ENCODE data around the gene TTPAL.
A peak's percentile ranks its signal among the peaks of the same experiment; 100 is the strongest.

TTPAL gene, protein sequence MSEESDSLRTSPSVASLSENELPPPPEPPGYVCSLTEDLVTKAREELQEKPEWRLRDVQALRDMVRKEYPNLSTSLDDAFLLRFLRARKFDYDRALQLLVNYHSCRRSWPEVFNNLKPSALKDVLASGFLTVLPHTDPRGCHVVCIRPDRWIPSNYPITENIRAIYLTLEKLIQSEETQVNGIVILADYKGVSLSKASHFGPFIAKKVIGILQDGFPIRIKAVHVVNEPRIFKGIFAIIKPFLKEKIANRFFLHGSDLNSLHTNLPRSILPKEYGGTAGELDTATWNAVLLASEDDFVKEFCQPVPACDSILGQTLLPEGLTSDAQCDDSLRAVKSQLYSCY

DNA sequence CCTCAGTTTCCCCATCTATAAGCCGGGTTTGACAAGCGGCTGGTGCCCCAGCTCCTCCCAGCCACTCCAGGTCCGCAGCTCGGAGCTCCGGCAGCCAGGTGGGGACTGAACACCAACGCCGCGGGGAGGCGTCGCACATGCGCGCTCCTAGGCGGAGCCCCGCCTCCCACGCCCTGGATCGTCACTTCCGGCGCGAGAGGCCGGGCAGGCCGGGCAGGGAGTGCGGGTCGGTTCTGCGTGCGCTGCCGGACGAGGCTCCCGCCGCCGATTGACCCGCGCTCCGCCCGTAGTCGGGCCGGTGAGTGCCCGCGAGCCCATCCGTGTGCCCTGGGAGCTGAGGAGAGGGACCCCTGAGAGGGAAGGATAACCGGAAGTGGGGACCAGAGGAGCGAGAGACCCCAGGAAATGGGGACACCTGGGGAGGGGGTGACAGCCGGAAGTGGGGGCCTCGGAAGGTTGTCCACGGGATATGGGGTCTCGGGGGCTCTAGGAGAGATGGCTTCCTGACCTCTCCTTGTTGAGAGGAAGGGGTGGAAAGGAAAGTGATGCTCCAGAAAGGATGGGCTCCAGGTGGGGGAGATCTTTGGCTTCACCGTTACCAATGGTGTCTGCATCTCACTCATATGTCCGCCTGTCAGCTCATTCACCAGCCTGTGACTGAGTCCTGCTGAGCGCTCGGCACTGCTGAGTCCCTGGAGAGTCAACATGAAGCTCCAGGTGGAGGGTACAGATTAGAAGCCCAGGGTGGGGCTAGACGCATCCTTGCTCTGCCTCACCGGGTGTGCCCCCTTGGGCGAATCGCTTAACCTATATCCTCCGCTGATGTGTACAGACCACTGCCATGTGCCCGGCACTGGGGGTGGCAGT is at the start of gene TTPAL:
TSS of gene TTPAL (plus strand) at position 181 of the 867 bp plus-strand sequence. CDS start 4,126 bp downstream, outside the sequence.
- H3K9me3 Mint-ChIP-seq, result no peaks in the 10 kb centered on the region
- peak within 1 kb of the TSS; percentile 98 for H3K4me3 Mint-ChIP-seq
- intact Hi-C loops (cut with micrococcal nuclease), result loop anchor here (1.0 to 5.0 kb wide), 2 partner anchors 46 to 264 kb away; partner anchors contain the start of genes OSER1 and SERINC3
- peak within 1 kb of the TSS; percentile 94 for H3K27ac Mint-ChIP-seq
- peaks cover 18% of the 10 kb centered on the region for H3K36me3 Mint-ChIP-seq (ENCODE audit: low read depth)
- peaks cover 24% of the 10 kb centered on the region for H3K4me1 Mint-ChIP-seq (ENCODE audit: low read depth)
- peaks cover 6% of the 10 kb centered on the region for H3K27me3 Mint-ChIP-seq

DNA sequence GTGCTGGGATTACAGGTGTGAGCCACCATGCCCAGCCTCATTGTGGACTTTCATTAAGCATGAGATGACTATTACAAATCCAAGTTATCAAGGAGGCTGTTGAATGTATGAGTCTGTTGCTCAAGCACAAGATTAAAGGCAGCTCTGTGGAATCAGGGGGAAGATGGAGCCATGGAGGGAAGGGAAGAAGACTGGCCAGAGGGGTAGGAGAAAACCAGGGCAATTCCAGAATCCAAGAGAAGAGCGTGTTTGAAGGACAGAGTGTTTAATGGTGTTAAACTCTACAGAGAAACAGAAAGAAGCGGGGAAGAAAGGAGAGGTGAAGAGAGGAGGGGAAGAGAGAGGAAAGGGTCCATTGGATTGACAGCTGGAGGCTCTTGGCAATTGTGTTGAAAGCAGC is 49.8 kb upstream of the TTPAL start:
- Mint-ChIP-seq H3K9me3 (no peaks in the 10 kb centered on the region), H3K27me3 (peaks cover 4% of the 10 kb centered on the region), H3K36me3 (ENCODE audit: low read depth) (no peaks in the 10 kb centered on the region), H3K4me1 (ENCODE audit: low read depth) (peaks cover 6% of the 10 kb centered on the region), H3K27ac (no peak overlapping the region), H3K4me3 (no peak overlapping the region)
- intact Hi-C loops (cut with micrococcal nuclease), result no loop called here

DNA sequence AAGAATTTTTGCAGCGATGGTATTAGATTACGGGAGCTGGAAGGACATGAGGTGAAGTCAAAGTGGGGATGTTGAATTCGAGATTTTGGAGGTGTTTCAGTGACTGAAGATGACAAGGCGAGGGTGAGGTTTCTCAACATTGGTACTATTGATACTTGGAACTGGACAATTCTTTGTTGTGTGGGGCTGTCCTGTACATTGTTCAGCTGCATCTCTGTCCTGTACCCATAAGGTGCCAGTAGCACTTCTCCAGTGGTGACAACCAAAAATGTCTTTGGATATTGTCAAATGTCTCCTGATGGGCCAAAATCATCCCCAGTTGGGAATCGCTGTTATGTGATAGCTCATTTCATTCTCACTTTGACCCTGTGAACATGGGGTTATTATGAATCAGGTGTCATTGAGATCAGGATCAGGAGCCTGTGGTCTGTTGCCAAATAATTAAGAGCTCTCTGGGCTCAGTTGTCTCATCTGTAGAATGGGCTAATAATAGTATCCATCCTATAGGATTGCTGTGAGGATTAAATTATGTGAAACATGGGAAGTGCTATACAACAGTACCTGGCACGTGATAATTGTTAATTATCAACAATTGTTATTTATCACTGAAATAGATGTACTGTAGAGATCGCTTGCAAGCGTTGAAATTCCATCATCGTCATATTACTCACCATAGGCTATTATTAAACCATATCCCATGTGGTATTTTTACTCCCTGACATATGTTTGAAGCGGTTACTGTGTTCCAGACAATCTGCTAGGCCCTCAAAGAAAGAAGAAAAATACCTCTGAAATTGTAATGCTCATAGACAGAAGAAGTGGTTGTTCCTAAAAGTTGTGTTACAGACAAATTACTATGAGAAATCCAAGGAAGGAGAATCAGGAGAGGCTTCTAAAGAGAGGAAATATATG is 48.5 kb upstream of the TTPAL start:
- no peak overlapping the region for H3K27ac Mint-ChIP-seq
- no peaks in the 10 kb centered on the region for H3K36me3 Mint-ChIP-seq (ENCODE audit: low read depth)
- peaks cover 3% of the 10 kb centered on the region for H3K4me1 Mint-ChIP-seq (ENCODE audit: low read depth)
- peaks cover 2% of the 10 kb centered on the region for H3K27me3 Mint-ChIP-seq
- intact Hi-C loops (cut with micrococcal nuclease), result no loop called here
- no peaks in the 10 kb centered on the region for H3K9me3 Mint-ChIP-seq
- no peak overlapping the region for H3K4me3 Mint-ChIP-seq

DNA sequence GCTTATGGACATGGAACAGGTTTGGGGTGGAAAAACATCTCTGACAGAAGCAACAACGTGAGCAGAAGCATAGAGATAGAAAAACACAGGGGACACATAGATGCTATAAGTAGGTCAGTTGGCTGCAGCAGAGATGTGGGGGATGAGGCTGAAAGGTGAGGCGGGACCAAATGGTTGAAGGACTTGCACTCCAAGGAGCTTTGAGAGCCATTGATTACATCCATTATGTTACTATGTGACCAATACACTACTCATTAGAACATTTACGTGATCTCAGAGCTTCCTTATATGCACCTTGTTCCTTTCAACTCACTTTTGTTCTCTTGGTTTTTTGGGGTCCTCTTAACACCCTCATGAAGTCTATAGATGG is 47.9 kb upstream of the TTPAL start:
- Mint-ChIP-seq H3K9me3 (no peaks in the 10 kb centered on the region), H3K27me3 (peaks cover 3% of the 10 kb centered on the region), H3K27ac (no peak overlapping the region), H3K36me3 (ENCODE audit: low read depth) (no peaks in the 10 kb centered on the region), H3K4me1 (ENCODE audit: low read depth) (no peaks in the 10 kb centered on the region), H3K4me3 (no peak overlapping the region)
- intact Hi-C loops (cut with micrococcal nuclease), result no loop called here

DNA sequence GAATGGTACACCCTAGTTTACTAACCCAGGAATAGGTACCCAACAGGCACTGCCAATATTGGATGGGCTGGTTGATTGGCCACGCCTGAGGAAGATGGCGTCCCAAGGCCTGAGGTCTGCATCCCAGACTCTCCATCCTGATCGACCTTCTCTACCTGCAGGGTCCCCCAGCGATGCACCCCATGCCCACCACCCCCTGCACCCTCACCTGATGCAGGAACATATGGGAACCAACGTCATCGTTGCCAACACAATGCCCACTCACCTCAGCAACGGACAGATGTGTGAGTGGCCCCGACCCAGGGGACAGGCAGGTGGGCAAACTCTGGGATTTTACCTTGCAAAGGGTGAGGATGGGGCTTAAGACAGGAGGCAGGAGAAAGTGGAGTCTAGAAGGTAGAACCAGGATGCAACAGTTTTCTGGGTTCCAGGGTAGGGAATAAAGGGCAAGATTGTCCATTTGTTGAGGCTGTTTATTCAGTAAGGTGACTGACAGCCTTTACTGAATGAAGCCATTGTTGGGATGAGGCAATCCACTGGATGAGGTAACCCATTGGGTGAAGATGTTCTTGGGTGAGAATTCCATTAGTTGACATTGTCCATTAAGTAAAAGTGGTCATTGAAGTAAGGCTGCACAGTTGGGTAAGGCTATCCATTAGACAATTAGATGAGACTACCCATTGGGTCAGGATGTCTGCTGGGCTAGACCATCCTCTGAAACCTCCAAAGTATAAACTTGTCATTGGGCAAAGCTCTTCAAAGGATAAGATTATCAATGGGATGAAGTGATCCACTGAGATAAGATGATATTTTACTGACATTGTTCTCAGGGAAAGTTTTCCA is 47.3 kb upstream of the TTPAL start:
- peaks cover 6% of the 10 kb centered on the region for H3K27me3 Mint-ChIP-seq
- H3K9me3 Mint-ChIP-seq, result no peaks in the 10 kb centered on the region
- H3K36me3 Mint-ChIP-seq (ENCODE audit: low read depth), result no peaks in the 10 kb centered on the region
- H3K4me3 Mint-ChIP-seq, result no peak overlapping the region
- intact Hi-C loops (cut with micrococcal nuclease), result no loop called here
- H3K4me1 Mint-ChIP-seq (ENCODE audit: low read depth), result no peaks in the 10 kb centered on the region
- no peak overlapping the region for H3K27ac Mint-ChIP-seq

DNA sequence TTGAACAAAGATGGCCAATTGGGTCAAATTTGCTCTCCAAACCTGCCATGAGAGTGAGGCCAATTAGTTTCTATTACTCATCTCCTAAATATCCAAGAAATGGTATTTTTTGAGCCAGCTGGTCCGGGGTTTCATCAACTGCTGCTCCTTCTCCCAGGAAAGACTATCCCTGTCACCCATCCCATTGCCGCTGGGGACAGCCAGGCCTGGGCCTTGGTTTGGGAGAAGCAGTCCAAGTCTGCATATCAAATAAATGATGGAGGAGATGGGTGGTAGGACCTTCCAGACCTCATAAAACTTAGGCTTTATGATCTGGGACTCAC is 46.7 kb upstream of the TTPAL start:
- H3K27ac Mint-ChIP-seq, result no peak overlapping the region
- no peaks in the 10 kb centered on the region for H3K9me3 Mint-ChIP-seq
- no peak overlapping the region for H3K4me3 Mint-ChIP-seq
- no peaks in the 10 kb centered on the region for H3K36me3 Mint-ChIP-seq (ENCODE audit: low read depth)
- intact Hi-C loops (cut with micrococcal nuclease), result no loop called here
- H3K4me1 Mint-ChIP-seq (ENCODE audit: low read depth), result no peaks in the 10 kb centered on the region
- peaks cover 6% of the 10 kb centered on the region for H3K27me3 Mint-ChIP-seq

- intact Hi-C loops (cut with micrococcal nuclease), result no loop called here
- Mint-ChIP-seq H3K36me3 (ENCODE audit: low read depth) (no peaks in the 10 kb centered on the region), H3K4me1 (ENCODE audit: low read depth) (no peaks in the 10 kb centered on the region), H3K9me3 (no peaks in the 10 kb centered on the region), H3K4me3 (no peak overlapping the region), H3K27ac (no peak overlapping the region), H3K27me3 (peaks cover 6% of the 10 kb centered on the region)
Observed at GRCh38 chr20:44429419-44430269, 46.0 kb upstream of the TTPAL start.

DNA sequence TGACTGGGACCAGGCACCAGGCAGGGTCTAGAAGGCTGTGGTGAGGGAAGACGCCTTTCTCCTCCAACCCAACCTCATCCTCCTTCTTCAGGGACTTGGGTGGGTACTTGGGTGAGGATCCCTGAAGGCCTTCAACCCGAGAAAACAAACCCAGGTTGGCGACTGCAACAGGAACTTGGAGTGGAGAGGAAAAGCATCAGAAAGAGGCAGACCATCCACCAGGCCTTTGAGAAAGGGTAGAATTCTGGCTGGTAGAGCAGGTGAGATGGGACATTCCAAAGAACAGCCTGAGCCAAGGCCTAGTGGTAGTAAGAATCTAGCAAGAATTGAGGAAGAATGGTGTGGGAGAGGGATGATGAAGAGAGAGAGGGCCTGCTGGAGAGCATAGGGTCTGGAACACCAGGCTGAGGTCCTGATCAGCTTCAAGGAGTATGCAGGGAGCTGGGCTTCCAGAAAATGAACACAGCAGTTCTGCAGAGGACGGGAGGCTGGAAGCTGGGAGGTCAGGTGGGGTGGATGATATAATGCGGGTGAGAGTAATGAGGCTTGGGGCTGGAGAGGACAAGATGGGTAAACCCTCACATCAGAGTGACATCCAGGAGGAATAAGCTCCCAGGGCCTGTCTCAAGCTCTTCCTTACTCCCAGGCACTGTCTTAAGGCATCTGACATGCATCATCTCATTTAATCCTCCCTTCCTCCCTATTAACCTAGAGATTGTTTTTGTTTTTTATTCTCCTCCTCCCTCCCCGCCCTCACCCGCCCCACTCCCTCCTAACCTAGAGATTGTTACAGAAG is 45.2 kb upstream of the TTPAL start:
- no peaks in the 10 kb centered on the region for H3K36me3 Mint-ChIP-seq (ENCODE audit: low read depth)
- no peak overlapping the region for H3K27ac Mint-ChIP-seq

DNA sequence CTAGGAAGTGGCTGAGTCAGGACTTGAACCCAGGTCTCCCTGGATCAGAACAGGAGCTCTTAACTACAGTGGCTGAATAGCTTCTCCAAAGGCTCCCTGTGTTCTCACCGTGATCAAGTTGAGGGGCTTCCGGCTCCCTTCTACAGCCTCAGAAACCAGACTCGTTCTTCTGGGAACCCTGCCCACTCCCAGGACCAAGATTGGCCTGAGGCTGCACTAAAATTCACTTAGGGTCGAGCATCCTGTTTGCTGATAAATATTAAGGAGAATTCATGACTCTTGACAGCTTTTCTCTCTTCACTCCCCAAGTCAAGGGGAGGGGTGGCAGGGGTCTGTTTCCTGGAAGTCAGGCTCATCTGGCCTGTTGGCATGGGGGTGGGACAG is 44.6 kb upstream of the TTPAL start:
- Mint-ChIP-seq H3K36me3 (ENCODE audit: low read depth) (no peaks in the 10 kb centered on the region), H3K27me3 (peaks cover 6% of the 10 kb centered on the region), H3K4me3 (no peak overlapping the region), H3K27ac (no peak overlapping the region), H3K4me1 (ENCODE audit: low read depth) (peaks cover 7% of the 10 kb centered on the region), H3K9me3 (no peaks in the 10 kb centered on the region)
- intact Hi-C loops (cut with micrococcal nuclease), result no loop called here

More for the DNA sequence above, 45.2 kb upstream of the TTPAL start:
- H3K4me3 Mint-ChIP-seq, result no peak overlapping the region
- intact Hi-C loops (cut with micrococcal nuclease), result no loop called here
- peaks cover 6% of the 10 kb centered on the region for H3K27me3 Mint-ChIP-seq
- no peaks in the 10 kb centered on the region for H3K9me3 Mint-ChIP-seq
- H3K4me1 Mint-ChIP-seq (ENCODE audit: low read depth), result peaks cover under 1% of the 10 kb centered on the region

DNA sequence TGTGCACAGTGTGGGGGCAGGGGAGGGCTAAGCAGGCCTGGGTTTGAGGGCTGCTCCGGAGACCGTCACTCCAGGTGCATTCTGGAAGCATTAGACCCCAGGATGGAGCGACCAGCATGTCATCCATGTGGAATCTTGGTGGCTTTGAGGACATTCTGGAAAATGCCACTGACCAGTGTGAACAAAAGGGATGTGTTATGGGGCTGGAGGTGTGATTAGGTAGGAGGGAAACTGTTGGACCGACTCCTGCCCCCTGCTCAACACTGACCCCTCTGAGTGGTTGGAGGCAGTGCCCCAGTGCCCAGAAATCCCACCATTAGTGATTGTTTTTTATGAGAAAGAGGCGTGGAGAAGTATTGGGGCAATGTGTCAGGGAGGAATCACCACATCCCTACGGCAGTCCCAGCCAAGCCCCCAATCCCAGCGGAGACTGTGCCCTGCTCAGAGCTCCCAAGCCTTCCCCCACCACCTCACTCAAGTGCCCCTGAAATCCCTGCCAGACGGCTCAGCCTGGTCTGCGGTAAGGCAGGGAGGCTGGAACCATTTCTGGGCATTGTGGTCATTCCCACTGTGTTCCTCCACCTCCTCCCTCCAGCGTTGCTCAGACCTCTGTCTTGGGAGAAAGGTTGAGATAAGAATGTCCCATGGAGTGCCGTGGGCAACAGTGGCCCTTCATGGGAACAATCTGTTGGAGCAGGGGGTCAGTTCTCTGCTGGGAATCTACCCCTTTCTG is 44.0 kb upstream of the TTPAL start:
- intact Hi-C loops (cut with micrococcal nuclease), result no loop called here
- H3K4me1 Mint-ChIP-seq (ENCODE audit: low read depth), result peaks cover 10% of the 10 kb centered on the region
- peaks cover 6% of the 10 kb centered on the region for H3K27me3 Mint-ChIP-seq
- no peak overlapping the region for H3K4me3 Mint-ChIP-seq
- no peak overlapping the region for H3K27ac Mint-ChIP-seq
- H3K36me3 Mint-ChIP-seq (ENCODE audit: low read depth), result no peaks in the 10 kb centered on the region
- no peaks in the 10 kb centered on the region for H3K9me3 Mint-ChIP-seq

DNA sequence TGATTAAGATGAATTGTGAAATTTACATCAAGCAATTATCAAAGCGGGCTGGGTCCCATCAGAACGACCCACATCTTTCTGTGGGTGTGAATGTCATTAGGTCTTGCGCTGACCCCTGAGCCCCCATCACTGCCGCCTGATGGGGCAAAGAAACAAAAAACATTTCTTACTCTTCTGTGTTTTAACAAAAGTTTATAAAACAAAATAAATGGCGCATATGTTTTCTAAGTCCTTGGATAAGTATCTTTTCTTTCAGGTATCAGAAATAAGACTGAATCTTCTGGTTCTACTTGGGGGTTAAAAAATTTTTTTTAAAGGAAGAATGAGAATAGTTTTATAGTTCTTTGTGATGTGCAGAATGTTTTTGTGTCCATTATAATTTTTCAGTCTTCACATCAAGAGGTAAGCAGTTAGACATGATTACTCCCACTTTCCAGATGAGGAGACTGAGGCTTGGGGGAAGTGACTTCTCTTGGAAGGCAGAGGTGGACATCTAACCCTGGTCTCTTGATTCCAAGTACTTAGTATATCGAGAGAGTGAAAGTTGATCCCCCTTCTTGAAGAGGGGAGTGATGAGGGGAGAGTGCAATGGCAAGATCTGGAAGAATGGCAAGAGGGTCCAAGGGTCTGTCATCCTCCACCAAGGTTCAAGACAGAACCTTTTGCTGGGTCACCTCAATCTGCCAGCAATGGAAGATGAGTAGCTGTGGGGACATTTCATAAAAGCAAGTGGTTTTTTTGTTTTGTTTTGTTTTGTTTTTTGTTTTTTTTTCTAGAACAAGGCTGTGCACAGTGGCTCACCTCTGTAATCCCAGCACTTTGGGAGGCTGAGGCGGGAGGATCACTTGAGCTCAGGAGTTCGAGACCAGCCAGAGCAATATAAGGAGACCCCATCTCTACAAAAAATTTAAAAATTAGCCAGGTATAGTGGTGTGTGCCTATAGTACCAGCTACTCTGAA is 42.8 kb upstream of the TTPAL start:
- H3K4me1 Mint-ChIP-seq (ENCODE audit: low read depth), result peaks cover 10% of the 10 kb centered on the region
- intact Hi-C loops (cut with micrococcal nuclease), result no loop called here
- H3K36me3 Mint-ChIP-seq (ENCODE audit: low read depth), result no peaks in the 10 kb centered on the region
- no peaks in the 10 kb centered on the region for H3K9me3 Mint-ChIP-seq
- no peak overlapping the region for H3K4me3 Mint-ChIP-seq
- no peak overlapping the region for H3K27ac Mint-ChIP-seq
- peaks cover 6% of the 10 kb centered on the region for H3K27me3 Mint-ChIP-seq

Measured in dendritic cell treated with granulocyte-macrophage colony-stimulating factor and Interleukin-4, amounts not matched to agents 40 ng/mL and 50 ng/mL, for 4 days (primary cell).